K562 (cell line): ENCODE results near the gene KRTAP10-8. TPM values are rescaled to one million over a fixed set of nuclear protein-coding genes. Genes with fewer than 3 reads are reported as not detected.
A peak's percentile ranks its signal among the peaks of the same experiment; 100 is the strongest.

Experiments used
- EHMT2 ChIP-seq: fragments of 450-650 bp; IDR thresholded peaks from 2 replicates; pipeline ENCODE4 v1.6.1; 2018; ENCODE audit warnings: antibody characterized with exemption
- FOSL1 ChIP-seq: fragments of 200-800 bp; sonication (Bioruptor generic); conservative IDR thresholded peaks from 2 replicates; pipeline ENCODE4 v1.6.1; 2016; ENCODE audit warnings: missing genetic modification characterization, missing compliant biosample characterization
- GATAD2B ChIP-seq: fragments of 450-650 bp; IDR thresholded peaks from 2 replicates; pipeline ENCODE4 v1.6.1; 2017; ENCODE audit warnings: mild to moderate bottlenecking, borderline replicate concordance
- HDGF ChIP-seq: fragments of 450-650 bp; IDR thresholded peaks from 2 replicates; pipeline ENCODE4 v1.6.1; 2016
- JUND ChIP-seq, 2 experiments: IDR thresholded peaks; 2 replicates in 1 of 2; 3 replicates in 1 of 2; pipeline ENCODE4 v1.6.1; 2011; ENCODE audit warnings: borderline replicate concordance in 2 of 2, low read depth in 2 of 2, low read length in 2 of 2, improper control_type of control experiment in 1 of 2, missing biosample characterization in 1 of 2, missing genetic modification characterization in 1 of 2, missing genetic modification reagents in 1 of 2
- PTTG1 ChIP-seq: fragments of 450-650 bp; IDR thresholded peaks from 2 replicates; pipeline ENCODE4 v1.6.1; 2016; ENCODE audit warnings: low read depth, mild to moderate bottlenecking, missing genetic modification characterization, missing compliant biosample characterization
- RAD21 ChIP-seq, 2 experiments: fragments of 250-450 bp in 1 of 2; fragments of 450-650 bp in 1 of 2; sonication (Bioruptor Pico) in 1 of 2; formaldehyde crosslinking in 1 of 2; IDR thresholded peaks in 1 of 2; conservative IDR thresholded peaks in 1 of 2; 2 replicates each; pipeline versions ENCODE4 v1.4.0 to v1.8.0; 2020 to 2022; ENCODE audit warnings: mild to moderate bottlenecking in 2 of 2, moderate library complexity in 1 of 2
- RERE ChIP-seq: sonication (generic); formaldehyde crosslinking; IDR thresholded peaks from 2 replicates; pipeline ENCODE4 v1.8.0; 2023; ENCODE audit warnings: missing genetic modification reagents, mild to moderate bottlenecking, borderline replicate concordance
- SUPT5H ChIP-seq: fragments of 450-650 bp; IDR thresholded peaks from 2 replicates; pipeline ENCODE4 v1.6.1; 2016
- ZNF584 ChIP-seq: fragments of 200-800 bp; sonication (Bioruptor generic); IDR thresholded peaks from 2 replicates; pipeline ENCODE4 v1.6.1; 2016; ENCODE audit warnings: low read depth, mild to moderate bottlenecking, missing genetic modification characterization, missing compliant biosample characterization
- polyA plus RNA-seq, 8 experiments: library from polyadenylated mRNA; depleted of rRNA in 4 of 8; stranded (reverse) in 5 of 8; unstranded in 3 of 8; fragments of >200 nt; fragmentation: Nextera tagmentation in 2 of 8; fragmentation: Illumina TruSeq in 1 of 8; extraction: Ambion mirVana in 2 of 8; extraction: Trizol in 1 of 8; gene quantifications; 2 replicates each; pipeline versions ENCODE4 v1.2.1 to v1.2.3, GENCODE V29; 2011 to 2014; ENCODE audit warnings: inconsistent platforms in 1 of 8, missing spikeins in 1 of 8
- total RNA-seq, 7 experiments: library from RNA; depleted of rRNA in 6 of 7; stranded (reverse); fragments of >200 nt in 6 of 7; fragmentation: Illumina TruSeq in 2 of 7; extraction: Trizol in 2 of 7; gene quantifications; 2 replicates each; pipeline versions ENCODE4 v1.2.1 to v1.2.3, GENCODE V29; 2011 to 2021; ENCODE audit warnings: low replicate concordance in 1 of 7
- TF ChIP-seq, protein P1 (sequence below), 2 experiments: fragments of 450-650 bp in 1 of 2; sonication (generic) in 1 of 2; formaldehyde crosslinking in 1 of 2; IDR thresholded peaks in 1 of 2; conservative IDR thresholded peaks in 1 of 2; 2 replicates each; pipeline versions ENCODE4 v1.6.1 to v1.8.1; 2016 to 2023; ENCODE audit warnings: mild to moderate bottlenecking in 2 of 2, moderate library complexity in 2 of 2, inconsistent platforms in 1 of 2, missing genetic modification reagents in 1 of 2
- TF ChIP-seq, protein P2 (sequence below), 3 experiments: fragments of 200-800 bp in 1 of 3; fragments of 250-450 bp in 1 of 3; fragments of 450-650 bp in 1 of 3; sonication (Bioruptor Pico) in 1 of 3; sonication (Bioruptor generic) in 1 of 3; formaldehyde crosslinking in 1 of 3; IDR thresholded peaks; 2 replicates each; pipeline versions ENCODE4 v1.6.1 to v1.8.0; 2016 to 2022; ENCODE audit warnings: mild to moderate bottlenecking in 2 of 3, missing genetic modification characterization in 2 of 3, missing compliant biosample characterization in 1 of 3, moderate library complexity in 1 of 3
- TF ChIP-seq, protein P3 (sequence below), 3 experiments: fragments of 200-800 bp in 1 of 3; sonication (Bioruptor generic) in 1 of 3; sonication (generic) in 1 of 3; formaldehyde crosslinking in 1 of 3; IDR thresholded peaks; 2 replicates each; pipeline versions ENCODE4 v1.6.1 to v1.8.0; 2016 to 2022; ENCODE audit warnings: mild to moderate bottlenecking in 2 of 3, missing compliant biosample characterization in 2 of 3, missing genetic modification characterization in 2 of 3, missing genetic modification reagents in 1 of 3

The KRTAP10-8 gene
- total and polyA plus RNA-seq, 9 of the 15 experiments (the other 6 are each of a cell fraction or from before 2014, with no cell fraction given): not detected

DNA sequence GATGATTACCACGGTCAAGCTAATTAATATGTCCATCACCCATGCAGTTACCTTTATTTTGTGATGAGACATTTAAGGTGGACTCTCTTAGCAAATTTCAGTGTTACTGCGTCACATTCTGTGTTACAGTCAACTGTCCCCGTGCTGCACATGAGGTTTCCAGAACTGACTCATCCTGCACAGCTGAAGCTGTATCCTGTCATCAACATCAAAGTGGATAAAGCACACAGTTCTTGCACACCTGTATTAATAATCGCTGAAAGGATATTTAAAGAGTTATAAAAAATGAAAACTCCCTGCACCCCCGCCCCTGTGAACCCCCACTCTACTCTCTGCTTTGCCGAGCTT, 28.1 kb upstream of the KRTAP10-8 start (continued):
- TF ChIP-seq, protein P1, sequence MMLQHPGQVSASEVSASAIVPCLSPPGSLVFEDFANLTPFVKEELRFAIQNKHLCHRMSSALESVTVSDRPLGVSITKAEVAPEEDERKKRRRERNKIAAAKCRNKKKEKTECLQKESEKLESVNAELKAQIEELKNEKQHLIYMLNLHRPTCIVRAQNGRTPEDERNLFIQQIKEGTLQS (IDR thresholded peaks at IDR 0.05): peak; percentile 33; the same call in 1 of the 2 replicates
- TF ChIP-seq, protein P1 (CRISPR knock-in tag; conservative IDR thresholded peaks at IDR 0.05): no peak
- TF ChIP-seq, protein P2, sequence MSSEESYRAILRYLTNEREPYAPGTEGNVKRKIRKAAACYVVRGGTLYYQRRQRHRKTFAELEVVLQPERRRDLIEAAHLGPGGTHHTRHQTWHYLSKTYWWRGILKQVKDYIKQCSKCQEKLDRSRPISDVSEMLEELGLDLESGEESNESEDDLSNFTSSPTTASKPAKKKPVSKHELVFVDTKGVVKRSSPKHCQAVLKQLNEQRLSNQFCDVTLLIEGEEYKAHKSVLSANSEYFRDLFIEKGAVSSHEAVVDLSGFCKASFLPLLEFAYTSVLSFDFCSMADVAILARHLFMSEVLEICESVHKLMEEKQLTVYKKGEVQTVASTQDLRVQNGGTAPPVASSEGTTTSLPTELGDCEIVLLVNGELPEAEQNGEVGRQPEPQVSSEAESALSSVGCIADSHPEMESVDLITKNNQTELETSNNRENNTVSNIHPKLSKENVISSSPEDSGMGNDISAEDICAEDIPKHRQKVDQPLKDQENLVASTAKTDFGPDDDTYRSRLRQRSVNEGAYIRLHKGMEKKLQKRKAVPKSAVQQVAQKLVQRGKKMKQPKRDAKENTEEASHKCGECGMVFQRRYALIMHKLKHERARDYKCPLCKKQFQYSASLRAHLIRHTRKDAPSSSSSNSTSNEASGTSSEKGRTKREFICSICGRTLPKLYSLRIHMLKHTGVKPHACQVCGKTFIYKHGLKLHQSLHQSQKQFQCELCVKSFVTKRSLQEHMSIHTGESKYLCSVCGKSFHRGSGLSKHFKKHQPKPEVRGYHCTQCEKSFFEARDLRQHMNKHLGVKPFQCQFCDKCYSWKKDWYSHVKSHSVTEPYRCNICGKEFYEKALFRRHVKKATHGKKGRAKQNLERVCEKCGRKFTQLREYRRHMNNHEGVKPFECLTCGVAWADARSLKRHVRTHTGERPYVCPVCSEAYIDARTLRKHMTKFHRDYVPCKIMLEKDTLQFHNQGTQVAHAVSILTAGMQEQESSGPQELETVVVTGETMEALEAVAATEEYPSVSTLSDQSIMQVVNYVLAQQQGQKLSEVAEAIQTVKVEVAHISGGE (CRISPR knock-in tag; IDR thresholded peaks at IDR 0.05): peak in 2 of 3 experiments; percentile 32 to 95; a peak in 3 of 6 replicates
- TF ChIP-seq GATAD2B (no peak), FOSL1 (tag) (peak; percentile 85), RAD21 (CRISPR knock-in tag; conservative IDR thresholded peaks at IDR 0.05 in 1 of 2, IDR thresholded peaks at IDR 0.05 in 1 of 2) (no peak), EHMT2 (no peak), PTTG1 (tag) (no peak), JUND (IDR thresholded peaks at IDR 0.05; ENCODE audit: borderline replicate concordance, low read depth, low read length) (0 out of 2 replicates have a peak, but pooled peaks have one; percentile 10), JUND (tag; IDR thresholded peaks at IDR 0.05; ENCODE audit: borderline replicate concordance, low read depth, low read length) (peak; percentile 39; the same call in 1 of the 3 replicates), RERE (CRISPR knock-in tag) (no peak), SUPT5H (no peak), HDGF (no peak), ZNF584 (CRISPR knock-in tag) (no peak)
- TF ChIP-seq, protein P3, sequence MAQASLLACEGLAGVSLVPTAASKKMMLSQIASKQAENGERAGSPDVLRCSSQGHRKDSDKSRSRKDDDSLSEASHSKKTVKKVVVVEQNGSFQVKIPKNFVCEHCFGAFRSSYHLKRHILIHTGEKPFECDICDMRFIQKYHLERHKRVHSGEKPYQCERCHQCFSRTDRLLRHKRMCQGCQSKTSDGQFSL (CRISPR knock-in tag; IDR thresholded peaks at IDR 0.05): no peak
- TF ChIP-seq, protein P3 (tag; IDR thresholded peaks at IDR 0.05): no peak
